H1 (cell line): ENCODE data around the gene VPS35L. TPM values are rescaled to one million over a fixed set of nuclear protein-coding genes. Genes with fewer than 3 reads are reported as not detected.

ENCODE experiments used
- CHD7 ChIP-seq: fragments of 300-600 bp; sonication (generic); IDR thresholded peaks from 2 replicates; pipeline ENCODE4 v1.7.1; 2012; ENCODE audit warnings: low read length, moderate library complexity, mild to moderate bottlenecking, inconsistent platforms; ENCODE audit not compliant: insufficient replicate concordance
- CREB1 ChIP-seq: IDR thresholded peaks from 2 replicates; pipeline ENCODE4 v1.6.1; 2012; ENCODE audit warnings: inconsistent platforms
- MAX ChIP-seq: IDR thresholded peaks from 2 replicates; pipeline ENCODE4 v1.6.1; 2012; ENCODE audit warnings: inconsistent platforms
- NANOG ChIP-seq: IDR thresholded peaks from 2 replicates; pipeline ENCODE4 v1.6.1; 2011; ENCODE audit warnings: low read length, low read depth, mild to moderate bottlenecking, inconsistent platforms; ENCODE audit not compliant: insufficient read depth, poor library complexity, severe bottlenecking
- RAD21 ChIP-seq, 2 experiments: IDR thresholded peaks in 1 of 2; conservative IDR thresholded peaks in 1 of 2; 2 replicates each; pipeline ENCODE4 v1.6.1; 2011; ENCODE audit warnings: low read depth in 2 of 2, low read length in 2 of 2, improper control_type of control experiment in 1 of 2, inconsistent platforms in 1 of 2, mild to moderate bottlenecking in 1 of 2, moderate library complexity in 1 of 2
- RBBP5 ChIP-seq: IDR thresholded peaks from 2 replicates; pipeline ENCODE4 v1.7.1; 2012; ENCODE audit warnings: low read depth, mild to moderate bottlenecking, inconsistent platforms, low read length, moderate library complexity, borderline replicate concordance
- SIN3A ChIP-seq, 2 experiments: IDR thresholded peaks in 1 of 2; conservative IDR thresholded peaks in 1 of 2; 2 replicates each; pipeline ENCODE4 v1.6.1; 2011 to 2012; ENCODE audit warnings: low read length in 2 of 2, improper control_type of control experiment in 1 of 2, low read depth in 1 of 2, mild to moderate bottlenecking in 1 of 2
- SP4 ChIP-seq: IDR thresholded peaks from 2 replicates; pipeline ENCODE4 v1.6.1; 2012; ENCODE audit warnings: low read length, inconsistent platforms
- YY1 ChIP-seq: IDR thresholded peaks from 2 replicates; pipeline ENCODE4 v1.6.1; 2011; ENCODE audit warnings: low read depth, mild to moderate bottlenecking, low read length
- ZNF274 ChIP-seq: IDR thresholded peaks from 2 replicates; pipeline ENCODE4 v1.7.0; 2012; ENCODE audit warnings: low read length, borderline replicate concordance; ENCODE audit errors: extremely low read depth
- polyA plus RNA-seq, 7 experiments: library from polyadenylated mRNA; depleted of rRNA in 3 of 7; stranded (reverse) in 5 of 7; unstranded in 2 of 7; fragments of >200 nt in 5 of 7; fragments of 200-250 nt in 2 of 7; gene quantifications; 1 replicate in 5 of 7; 2 replicates in 1 of 7; 4 replicates in 1 of 7; pipeline versions ENCODE4 v1.2.1 to v1.2.3, GENCODE V29; 2011 to 2013; ENCODE audit warnings: missing spikeins in 2 of 7, mixed read lengths in 2 of 7
- total RNA-seq: library from RNA; stranded (reverse); fragmentation: NEBNext Ultra II Directional; extraction: Animal tissue kit (Norgen Biotek cat#: 25700); gene quantifications from 2 replicates; pipeline ENCODE4 v1.2.1, GENCODE V29; 2021

VPS35L gene
- total and polyA plus RNA-seq, 2 of the 8 experiments (the other 6 are each of a cell fraction or from before 2014, with no cell fraction given): 31.5 to 57.1 TPM

GRCh38 chr16:19707569-19708295 lies 152.2 kb downstream of the VPS35L start (continued):
- TF ChIP-seq CHD7: no peak
- no peak for TF ChIP-seq SIN3A (conservative IDR thresholded peaks at IDR 0.05 in 1 of 2, IDR thresholded peaks at IDR 0.05 in 1 of 2; ENCODE audit: low read depth in 1 of 2, low read length in 2 of 2)
- no peak for TF ChIP-seq NANOG
- no peak for TF ChIP-seq ZNF274
- no peak for TF ChIP-seq YY1
- no peak for TF ChIP-seq SP4
- TF ChIP-seq RAD21 (IDR thresholded peaks at IDR 0.05 in 1 of 2, conservative IDR thresholded peaks at IDR 0.05 in 1 of 2; ENCODE audit: low read depth in 2 of 2, low read length in 2 of 2): no peak
- TF ChIP-seq RBBP5: no peak
- no peak for TF ChIP-seq CREB1
- no peak for TF ChIP-seq MAX
